Stimulated activated CD4-positive, alpha-beta T cell treated with anti-CD3 and anti-CD28 coated beads, Interleukin-1b, Interleukin-23, amount 100 ng/mL, for 1 hour (primary cell): ENCODE results near the gene TUBGCP3.

Experiments used
- DNase-seq, 2 donors: peaks; one replicate each; pipeline ENCODE4 v3.0.0-alpha.2; 2020; ENCODE audit warnings: low read depth in 2 of 2

Gene TUBGCP3

GRCh38 chr13:112479389-112479788, 108.6 kb downstream of the TUBGCP3 start:
- DNase-seq = no peak

- DNase-seq = no peak
Measured at GRCh38 chr13:112477070-112477619, 110.8 kb downstream of the TUBGCP3 start.

GRCh38 chr13:112475889-112476288, 112.1 kb downstream of the TUBGCP3 start:
- no peak for DNase-seq

- no peak for DNase-seq
Measured at GRCh38 chr13:112474869-112475268, 113.1 kb downstream of the TUBGCP3 start.

- DNase-seq = no peak
Measured at GRCh38 chr13:112473818-112474217, 114.1 kb downstream of the TUBGCP3 start.

- DNase-seq = no peak
Measured at GRCh38 chr13:112469071-112469745, 118.7 kb downstream of the TUBGCP3 start.

GRCh38 chr13:112468069-112468468, 119.9 kb downstream of the TUBGCP3 start:
- no peak for DNase-seq

- DNase-seq = no peak
Measured at GRCh38 chr13:112467236-112467635, 120.7 kb downstream of the TUBGCP3 start.

- DNase-seq = no peak
Measured at GRCh38 chr13:112466132-112467058, 121.6 kb downstream of the TUBGCP3 start.

GRCh38 chr13:112465251-112466131, 122.5 kb downstream of the TUBGCP3 start:
- no peak for DNase-seq

- DNase-seq = no peak
Measured at GRCh38 chr13:112464720-112465119, 123.2 kb downstream of the TUBGCP3 start.

GRCh38 chr13:112462408-112462807, 125.5 kb downstream of the TUBGCP3 start:
- DNase-seq = no peak

- DNase-seq = no peak
Measured at GRCh38 chr13:112457485-112457884, 130.5 kb downstream of the TUBGCP3 start.

GRCh38 chr13:112457081-112457480, 130.9 kb downstream of the TUBGCP3 start:
- DNase-seq = no peak

GRCh38 chr13:112456138-112457056, 131.6 kb downstream of the TUBGCP3 start:
- no peak for DNase-seq

GRCh38 chr13:112455476-112456059, 132.4 kb downstream of the TUBGCP3 start:
- no peak for DNase-seq

GRCh38 chr13:112454648-112455334, 133.2 kb downstream of the TUBGCP3 start:
- no peak for DNase-seq

GRCh38 chr13:112453874-112454647, 133.9 kb downstream of the TUBGCP3 start:
- no peak for DNase-seq
